Stromal cell of bone marrow (primary cell): ENCODE measurements around the gene SPOCK3.
"Not testable (repeated sequence)": the region's sequence is repeated elsewhere in the genome, so short reads cannot be mapped to it uniquely, and the experiment has no call there.

Experiments used
- DNase-seq: peaks from one replicate; pipeline ENCODE4 v3.0.0-alpha.2; 2012; ENCODE audit warnings: low read depth

Gene SPOCK3

DNA sequence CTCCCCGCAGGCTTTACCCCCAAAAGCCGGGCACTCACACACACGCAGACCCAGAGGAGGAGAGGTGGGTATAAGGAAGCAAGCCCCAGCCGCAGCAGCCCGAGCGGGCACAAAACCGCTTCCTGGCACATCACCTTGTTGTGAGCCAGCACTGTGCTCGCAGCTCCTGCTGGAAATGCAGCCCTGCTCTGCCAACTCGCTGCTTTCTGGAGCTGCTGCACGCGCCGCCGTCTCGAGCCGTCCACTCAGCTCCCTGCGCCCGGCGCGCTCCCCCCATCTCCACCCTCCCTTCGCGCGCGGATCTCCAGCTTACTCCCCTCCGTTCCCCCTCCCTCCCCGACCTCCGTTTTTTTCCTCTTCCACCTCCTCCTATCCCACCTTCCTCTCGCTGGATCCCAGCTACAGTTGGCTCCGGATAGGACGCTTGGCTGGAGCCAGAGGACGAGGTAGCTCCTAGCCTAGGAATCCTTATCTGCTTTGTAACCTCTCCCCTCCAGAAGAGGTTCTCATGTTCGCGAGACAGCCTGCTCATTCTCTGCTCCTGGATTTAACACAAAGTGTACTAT is at the start of gene SPOCK3:
Gene SPOCK3, minus strand, starts transcription at position 179 of the 566 bp plus-strand sequence.
- DNase-seq, result peak; percentile 4

DNA sequence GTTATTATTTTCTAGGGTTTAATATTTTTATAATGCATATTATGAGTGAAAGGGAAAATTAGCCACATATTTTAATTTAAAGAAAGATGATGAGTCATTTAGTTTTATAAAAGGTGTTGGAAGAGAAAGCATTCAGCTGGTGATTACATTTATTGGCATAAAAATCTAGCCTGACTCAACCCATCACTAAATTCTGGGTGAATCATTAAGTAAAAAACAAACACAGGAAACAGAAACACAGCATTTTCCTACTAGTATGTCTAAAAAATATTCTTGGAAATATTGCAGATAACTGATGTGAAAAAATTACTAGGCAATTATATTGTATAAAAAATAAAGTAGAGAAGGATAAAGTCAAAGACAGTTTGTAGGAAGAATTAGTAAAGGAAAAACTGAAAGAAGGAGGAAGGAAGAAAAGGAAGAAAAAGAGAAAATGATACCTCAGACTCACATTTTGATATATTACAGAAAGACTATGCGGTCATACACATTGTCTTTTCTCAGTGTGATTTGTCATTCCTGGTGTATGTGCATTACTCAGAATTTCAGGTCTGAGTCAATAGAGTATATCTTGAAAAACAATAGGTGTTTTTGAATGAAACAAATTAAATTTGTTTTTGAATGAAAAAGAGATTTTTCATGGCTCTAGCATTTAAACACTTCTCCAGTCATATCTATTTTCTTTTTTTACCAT is 48.0 kb upstream of the SPOCK3 start:
- no peak for DNase-seq

DNA sequence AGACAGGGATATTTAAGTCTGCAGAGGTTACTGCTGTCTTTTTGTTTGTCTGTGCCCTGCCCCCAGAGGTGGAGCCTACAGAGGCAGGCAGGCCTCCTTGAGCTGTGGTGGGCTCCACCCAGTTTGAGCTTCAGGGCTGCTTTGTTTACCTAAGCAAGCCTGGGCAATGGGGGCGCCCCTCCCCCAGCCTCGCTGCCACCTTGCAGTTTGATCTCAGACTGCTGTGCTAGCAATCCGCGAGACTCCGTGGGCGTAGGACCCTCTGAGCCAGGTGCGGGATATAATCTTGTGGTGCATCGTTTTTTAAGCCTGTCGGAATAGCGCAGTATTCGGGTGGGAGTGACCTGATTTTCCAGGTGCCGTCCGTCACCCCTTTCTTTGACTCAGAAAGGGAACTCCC is 47.3 kb upstream of the SPOCK3 start:
- DNase-seq, result not testable (repeated sequence)

DNA sequence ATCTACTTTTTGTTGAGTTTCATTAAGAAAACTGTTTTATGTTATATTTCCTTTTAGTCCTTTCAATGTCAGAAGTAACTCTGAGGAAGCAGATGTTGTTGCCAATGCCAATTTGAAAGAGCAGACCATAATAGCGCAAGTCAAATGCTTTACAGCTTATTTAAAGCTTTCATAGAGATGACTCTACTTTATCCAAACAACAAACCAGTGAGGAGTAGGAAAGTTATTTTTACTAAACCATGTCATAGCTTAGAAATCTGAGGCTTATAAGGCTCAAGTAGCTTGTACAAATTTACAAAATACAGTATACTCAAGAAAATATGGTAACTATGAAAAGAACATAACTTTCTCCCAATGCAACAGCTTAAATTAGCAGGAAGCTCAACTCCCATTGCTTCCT is 40.1 kb upstream of the SPOCK3 start:
- DNase-seq, result peak; percentile 6

DNA sequence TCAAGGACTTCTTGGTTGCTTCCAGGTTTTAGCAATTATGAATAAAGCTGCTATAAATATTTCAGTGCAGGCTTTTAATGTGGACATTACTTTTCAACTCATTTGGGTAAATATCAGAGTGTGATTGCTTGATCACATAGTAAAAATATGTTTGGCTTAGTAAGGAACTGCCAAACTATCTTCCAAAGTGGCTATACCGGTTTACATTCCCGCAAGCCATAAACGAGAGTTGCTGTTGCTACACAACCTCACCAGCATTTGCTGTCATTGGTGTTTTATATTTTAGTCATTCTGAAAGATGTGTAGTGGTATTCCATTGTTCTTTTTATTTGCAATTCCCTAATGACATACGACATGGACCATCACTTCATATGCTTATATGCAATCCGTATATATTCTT is 30.9 kb upstream of the SPOCK3 start:
- no peak for DNase-seq

DNA sequence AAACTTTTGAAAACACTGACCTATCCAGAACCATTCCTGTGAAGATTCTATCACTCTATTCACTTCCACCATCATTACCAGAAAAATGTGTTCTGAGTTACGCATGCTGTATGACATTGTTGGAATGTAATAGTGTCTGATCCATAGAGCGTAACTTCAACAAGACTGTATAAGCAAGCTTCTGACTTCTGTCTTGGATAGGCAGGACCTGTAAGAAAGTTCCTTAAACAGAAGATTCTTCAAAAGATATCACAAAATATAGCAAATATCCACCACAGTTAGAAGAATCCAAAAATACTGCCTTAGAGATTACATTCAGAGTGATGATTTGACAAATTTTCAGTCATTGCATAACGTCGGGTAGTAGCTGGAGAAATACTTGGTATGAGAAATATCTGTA is 14.0 kb upstream of the SPOCK3 start:
- no peak for DNase-seq

DNA sequence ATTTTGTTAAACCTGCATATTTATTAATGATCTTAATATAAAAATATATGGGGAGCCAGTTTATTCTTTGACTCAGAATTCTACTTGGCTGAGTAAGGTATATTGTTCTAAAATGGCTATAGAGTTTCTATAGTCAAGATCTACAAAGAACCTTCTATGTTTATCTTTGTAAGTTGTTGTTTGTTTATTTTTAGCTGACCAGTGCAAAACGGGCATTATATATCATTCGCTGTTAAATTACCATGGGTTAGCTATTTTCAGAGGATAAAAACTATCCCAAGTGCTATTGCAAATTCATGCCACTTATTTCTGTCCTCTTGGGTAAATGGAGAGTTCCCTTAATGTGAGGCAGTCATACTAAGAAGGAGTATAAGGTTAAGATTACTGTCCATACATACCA is 5.3 kb upstream of the SPOCK3 start:
- no peak for DNase-seq

DNA sequence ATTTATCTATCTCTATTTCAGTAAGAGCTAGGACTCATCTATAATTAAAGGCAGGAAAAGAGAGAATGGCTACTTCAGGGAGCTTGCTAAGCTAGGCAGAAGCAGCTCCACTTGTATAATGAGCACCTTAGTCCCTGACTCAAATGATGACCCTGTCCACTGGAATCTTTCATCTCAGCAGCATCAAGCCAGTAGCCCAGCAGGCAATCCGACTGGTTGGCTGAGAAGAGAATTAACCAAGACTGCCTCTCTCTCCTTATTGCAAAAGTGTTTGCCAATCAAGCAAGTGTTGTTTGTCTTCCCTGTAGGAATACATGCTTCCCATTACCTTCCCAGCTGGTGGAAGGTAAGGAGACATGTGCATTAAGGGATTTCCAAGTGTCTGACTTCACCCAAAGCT is 3.9 kb upstream of the SPOCK3 start:
- no peak for DNase-seq

DNA sequence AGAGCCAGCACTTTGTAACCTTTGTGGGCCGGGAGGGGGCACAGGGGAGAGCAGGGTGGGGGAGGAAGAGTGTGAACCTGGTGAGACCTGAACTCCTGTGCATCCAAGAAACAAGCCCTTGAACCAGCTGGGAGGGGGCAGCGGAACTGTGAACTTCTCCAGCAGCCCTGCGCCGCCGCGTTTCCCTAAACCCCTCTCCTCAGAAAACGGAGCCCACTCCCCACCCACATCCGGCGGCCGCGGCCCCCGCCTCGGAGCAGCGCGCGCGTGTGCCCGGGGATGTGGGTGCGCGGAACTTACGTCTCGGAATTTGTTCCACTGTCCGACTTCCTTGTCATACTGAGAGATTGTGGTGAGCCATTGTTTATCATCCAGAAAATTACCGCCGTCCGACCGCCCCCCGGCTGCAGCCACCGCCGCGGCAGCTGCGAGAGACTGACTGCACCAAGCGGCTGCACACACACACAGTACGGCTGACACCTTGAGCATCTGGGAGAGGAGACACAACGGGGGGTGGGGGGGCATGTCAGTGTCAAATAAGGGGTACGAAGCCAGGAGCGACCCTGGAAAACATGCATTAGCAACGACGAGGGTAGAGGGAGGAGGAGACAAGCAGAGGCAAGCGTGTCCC is 494 bp downstream of the SPOCK3 start:
- no peak for DNase-seq

DNA sequence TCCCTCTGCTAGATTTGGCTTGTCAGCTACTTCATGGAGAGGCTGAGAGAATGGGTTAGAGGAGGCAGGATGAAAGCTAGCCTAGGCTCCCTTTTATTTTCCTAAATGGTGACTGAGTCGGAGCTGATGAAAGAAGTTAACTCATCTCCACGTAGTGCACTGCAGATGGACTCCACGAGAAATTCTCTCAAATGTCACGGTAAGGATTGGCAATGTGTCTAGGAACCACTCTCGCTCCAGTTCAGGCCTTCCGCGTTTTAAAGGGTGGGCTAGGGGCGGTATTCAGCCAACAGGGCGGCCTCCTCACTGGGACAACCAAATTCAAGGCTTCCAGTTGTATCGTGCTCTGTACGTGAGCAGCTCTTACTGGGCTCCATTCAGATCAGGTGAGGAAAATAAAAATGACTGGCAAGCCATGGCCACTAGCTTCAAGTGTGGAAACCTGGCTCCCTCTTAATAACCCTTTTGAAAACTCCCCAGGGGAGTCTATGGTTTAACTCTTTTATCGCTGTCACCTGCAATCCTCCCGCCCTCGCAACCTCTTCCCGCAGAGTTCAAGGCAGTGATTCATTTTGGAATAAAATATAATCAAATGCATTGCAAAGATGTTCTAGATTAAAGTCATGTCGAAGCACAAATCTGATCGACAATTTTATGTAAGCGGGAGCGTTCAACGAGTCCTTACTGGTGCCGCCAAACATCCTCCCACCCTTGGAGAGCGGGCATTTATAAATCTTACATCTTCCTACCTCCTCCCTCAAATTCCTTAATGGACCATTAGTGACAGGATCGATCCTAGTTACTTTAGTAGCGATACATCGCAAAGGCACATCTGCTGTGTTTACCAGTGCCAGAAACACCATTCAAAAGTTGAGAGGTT is 1.2 kb downstream of the SPOCK3 start:
- no peak for DNase-seq

DNA sequence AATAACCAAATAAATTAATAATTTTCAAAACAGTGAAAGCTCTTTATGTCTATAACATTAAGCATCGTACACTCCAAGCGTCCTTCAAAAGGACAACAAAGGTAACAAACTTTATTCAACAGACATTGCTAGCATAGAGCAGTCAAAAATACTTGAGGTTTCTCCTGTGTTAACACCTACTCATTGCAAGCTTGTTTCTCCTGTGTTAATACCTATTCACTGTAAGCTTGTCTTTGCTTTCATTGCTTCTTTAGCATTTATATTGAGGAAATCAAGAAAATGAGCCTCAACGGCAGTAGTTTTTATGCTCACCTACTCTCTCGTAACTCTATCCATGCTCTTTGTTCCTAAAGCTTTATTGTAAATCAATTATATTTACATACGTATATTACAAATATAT is 3.5 kb downstream of the SPOCK3 start:
- no peak for DNase-seq

DNA sequence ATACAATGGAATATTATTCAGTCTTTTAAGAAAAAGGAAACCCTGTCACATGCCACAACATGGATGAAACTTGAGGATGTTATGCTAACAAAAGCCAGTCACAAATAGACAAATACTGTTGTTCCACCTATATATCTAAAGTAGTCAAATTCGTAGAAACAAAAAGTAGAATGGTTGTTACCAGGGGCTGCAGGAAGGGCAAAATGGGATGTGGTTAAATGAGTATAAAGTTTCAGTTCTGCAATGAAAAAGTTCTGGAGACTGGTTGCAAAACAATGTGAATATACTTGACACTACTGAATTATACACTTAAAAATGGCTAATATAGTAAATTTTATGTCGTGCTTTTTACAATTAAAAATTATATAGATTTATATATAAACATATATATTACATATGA is 12.2 kb downstream of the SPOCK3 start:
- DNase-seq, result no peak

DNA sequence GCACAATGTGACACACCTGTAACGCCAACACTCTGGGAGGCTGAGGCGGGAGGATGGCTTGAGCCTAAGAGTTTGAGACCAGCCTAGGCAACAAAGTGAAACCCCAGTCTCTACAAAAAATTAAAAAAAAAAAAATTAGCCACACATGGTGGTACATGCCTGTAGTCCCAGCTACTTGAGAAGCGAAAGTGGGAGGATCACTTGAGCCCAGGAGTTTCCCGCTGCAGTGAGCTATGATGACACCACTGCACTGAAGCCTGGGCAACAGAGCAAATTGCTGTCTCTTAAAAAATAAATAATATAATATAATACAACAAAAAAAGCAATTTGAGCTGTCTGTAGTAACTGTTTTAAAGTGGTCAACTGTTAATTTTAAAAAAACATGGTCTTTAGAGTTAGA is 13.2 kb downstream of the SPOCK3 start:
- no peak for DNase-seq

DNA sequence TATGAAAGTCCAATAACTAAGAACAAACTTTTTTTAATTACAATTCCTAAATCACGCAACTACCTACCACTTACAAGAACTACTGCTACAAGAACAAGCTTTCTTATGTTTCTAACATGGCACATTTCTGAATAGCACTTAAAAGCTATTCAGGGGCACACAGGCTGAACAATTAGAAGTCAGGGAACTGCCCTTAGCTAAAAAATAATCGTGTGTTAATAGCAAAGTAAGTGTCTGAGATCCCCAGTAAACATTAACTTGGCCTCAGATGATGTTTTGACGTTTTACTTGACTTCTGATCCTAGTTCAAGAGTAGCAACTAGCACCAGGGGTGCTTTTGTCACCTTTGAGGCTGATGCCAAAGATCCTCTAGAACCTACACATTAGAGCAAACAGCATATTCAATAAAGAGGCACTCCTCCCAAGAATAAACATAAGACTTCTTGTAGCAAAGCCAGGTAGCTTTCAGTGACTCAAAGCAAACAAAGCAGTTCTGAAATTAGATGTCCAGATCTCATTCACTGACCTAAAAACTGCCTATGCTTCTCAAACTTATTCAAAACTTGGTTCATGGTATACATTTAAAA is 16.2 kb downstream of the SPOCK3 start:
- no peak for DNase-seq

DNA sequence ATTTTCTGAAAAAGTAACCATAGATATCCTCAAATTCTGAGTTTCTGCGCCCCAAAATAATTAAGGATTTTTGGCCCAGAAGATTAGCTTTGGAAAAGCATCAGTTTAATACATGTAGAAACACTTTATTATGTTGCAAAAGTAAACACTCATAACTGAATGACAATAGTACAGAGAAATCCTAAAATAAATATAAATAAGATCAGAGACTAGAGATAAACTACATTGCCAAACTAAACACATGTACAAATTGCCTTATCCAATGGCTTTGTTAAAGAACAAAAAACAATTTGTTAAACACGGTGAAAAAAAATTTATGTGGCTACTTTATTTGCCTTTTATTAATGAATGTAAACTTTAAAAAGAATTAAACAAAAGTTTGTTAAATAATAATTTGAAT is 17.5 kb downstream of the SPOCK3 start:
- no peak for DNase-seq

DNA sequence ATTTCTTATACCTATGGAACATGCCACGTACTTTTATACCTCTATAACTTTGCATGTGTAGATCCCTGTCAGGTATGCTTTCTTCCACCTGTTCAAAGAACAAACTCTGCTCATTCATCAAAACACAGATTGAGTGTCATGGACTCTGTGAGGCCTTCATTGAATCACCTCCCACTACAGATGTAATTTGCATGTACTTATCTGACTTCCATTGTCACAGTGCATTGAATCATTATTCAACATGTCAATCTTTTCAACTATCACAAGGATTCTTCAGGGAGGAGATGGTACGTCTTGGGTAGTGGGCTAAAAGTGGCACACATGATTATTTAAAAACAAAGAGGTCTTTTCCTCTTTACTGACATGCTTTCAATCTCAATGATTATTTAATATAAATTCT is 24.1 kb downstream of the SPOCK3 start:
- no peak for DNase-seq

DNA sequence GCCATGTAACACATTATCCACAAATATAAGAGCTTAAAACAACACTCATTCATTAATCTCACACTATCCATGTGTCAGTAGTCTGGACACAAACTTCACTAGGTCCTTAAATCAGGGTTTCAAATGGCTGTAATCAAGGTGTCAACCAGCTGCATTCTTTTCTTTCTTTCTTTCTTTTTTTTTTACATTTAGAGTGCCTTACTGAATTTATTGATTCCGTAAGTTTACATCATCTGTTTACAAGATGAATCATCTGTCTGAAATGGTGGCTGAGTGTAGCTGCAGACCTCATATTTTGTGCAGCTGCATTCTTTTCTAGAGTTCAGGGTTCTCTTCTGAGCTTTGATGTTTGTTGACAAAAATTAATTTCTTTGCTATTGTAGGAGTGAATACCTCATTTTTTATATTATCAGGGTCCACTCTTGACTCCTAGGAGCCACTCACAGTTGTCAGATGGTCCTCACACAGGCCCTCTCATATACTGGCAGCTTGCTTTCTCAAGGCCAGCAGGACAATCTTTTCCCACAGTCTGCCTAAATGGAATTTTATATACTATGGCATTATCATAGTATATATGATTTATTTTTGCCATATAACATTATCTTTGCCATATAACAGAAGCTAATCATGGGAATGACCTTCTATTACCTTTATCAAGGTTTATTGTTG is 37.8 kb downstream of the SPOCK3 start:
- DNase-seq, result no peak

DNA sequence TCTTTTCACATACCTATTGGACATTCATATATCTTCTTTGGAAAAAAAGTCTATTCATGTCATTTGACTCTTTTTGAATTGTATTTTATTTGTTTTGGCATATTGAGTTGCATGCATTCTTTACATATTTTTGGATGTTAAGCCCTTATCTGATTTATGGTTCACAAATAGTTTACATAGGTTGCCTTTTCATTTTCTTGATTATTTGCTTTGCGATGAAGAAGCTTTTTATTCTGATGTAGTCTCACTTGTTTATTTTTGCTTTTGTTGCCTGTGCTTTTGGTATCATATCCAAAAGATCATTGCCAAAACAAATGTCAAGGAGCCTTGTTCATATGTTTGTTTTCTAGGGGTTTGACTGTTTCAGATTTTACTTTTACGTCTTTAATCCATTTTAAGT is 43.9 kb downstream of the SPOCK3 start:
- no peak for DNase-seq

DNA sequence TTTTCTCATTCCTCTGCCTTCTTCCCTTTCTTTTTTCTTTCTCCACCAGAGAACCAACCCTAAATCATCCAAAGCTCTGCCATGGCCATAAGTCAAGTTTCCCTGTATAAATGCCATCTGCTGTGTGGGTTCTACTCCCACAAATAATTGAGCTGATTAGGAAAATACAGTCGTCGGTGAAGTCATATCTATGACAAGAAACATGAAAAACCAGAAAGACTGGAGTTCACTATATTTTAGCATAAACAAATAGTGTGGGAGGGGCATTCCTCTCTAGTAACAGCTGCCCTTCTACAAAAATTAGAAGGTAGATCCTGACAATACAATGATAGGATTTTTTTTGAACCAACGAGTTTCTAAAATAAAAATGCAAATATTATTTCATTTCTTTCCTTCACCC is 48.8 kb downstream of the SPOCK3 start:
- DNase-seq, result no peak

DNA sequence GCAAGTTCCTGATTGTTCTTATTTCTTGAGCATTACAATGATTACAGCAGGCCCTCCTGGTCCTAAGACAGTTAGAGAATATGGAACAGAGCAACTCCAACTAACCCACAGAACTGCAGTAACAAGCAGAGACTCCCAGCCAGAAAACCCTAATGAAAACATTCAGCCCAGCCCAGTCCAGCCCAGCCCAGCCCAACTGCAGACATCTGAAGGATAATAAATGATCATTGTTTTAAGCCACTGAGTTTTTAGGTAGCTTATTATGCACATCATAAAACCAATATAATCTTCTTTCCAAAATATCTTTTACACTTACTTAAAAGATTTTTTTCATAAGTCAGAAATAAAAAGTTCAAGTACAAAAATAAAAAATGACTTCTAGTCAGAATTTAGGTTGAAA is 51.3 kb downstream of the SPOCK3 start:
- DNase-seq, result no peak

DNA sequence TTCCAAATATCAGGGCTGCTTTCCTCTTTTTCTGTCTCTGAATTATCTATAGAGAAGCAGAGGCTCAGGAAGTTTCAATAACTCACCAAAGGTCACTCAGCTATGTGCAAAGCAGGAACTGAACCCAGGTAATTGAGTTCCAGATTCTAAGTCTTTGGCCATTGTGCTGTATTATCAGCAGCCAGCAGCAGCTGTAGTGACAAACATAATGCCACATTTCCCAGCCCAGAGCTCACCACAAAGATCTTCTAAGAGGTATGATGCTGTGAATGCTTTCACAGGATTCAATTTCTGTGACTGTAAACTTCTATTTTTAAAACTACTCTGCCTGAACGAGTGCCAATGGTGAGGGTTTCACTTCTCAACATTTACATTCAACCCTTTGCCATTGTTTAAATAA is 56.4 kb downstream of the SPOCK3 start:
- no peak for DNase-seq
